GM19351 (cell line): ENCODE measurements around the gene CDH15.
"Not testable (repeated sequence)": the region's sequence is repeated elsewhere in the genome, so short reads cannot be mapped to it uniquely, and the experiment has no call there.

Source experiments
- ATAC-seq: cut with Tn5 transposase; IDR thresholded peaks from one replicate; pipeline ENCODE4 v1.9.1; 2021; ENCODE audit warnings: mild to moderate bottlenecking, moderate library complexity; ENCODE audit not compliant: unreplicated experiment

The CDH15 gene

DNA sequence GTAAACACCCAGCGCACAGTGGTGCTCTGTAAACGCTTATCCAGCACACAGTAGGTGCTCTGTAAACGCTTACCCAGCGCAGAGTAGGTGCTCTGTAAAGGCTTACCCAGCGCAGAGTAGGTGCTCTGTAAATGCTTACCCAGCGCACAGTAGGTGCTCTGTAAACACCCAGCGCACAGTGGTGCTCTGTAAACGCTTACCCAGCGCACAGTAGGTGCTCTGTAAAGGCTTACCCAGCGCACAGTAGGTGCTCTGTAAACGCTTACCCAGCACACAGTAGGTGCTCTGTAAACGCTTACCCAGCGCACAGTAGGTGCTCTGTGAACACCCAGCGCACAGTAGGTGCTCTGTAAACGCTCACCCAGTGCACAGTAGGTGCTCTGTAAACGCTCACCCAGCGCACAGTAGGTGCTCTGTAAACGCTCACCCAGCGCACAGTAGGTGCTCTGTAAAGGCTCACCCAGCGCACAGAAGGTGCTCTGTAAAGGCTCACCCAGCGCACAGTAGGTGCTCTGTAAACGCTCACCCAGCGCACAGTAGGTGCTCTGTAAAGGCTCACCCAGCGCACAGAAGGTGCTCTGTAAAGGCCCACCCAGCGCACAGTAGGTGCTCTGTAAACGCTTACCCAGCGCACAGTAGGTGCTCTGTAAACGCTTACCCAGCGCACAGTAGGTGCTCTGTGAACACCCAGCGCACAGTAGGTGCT is 14.5 kb downstream of the CDH15 start:
- not testable (repeated sequence) for ATAC-seq

DNA sequence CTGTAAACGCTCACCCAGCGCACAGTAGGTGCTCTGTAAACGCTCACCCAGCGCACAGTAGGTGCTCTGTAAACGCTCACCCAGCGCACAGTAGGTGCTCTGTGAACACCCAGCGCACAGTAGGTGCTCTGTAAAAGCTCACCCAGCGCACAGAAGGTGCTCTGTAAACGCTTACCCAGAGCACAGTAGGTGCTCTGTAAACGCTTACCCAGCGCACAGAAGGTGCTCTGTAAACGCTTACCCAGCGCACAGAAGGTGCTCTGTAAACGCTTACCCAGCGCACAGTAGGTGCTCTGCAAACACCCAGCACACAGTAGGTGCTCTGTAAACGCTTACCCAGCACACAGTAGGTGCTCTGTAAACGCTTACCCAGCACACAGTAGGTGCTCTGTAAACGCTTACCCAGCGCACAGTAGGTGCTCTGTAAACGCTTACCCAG is 15.1 kb downstream of the CDH15 start:
- ATAC-seq: not testable (repeated sequence)

DNA sequence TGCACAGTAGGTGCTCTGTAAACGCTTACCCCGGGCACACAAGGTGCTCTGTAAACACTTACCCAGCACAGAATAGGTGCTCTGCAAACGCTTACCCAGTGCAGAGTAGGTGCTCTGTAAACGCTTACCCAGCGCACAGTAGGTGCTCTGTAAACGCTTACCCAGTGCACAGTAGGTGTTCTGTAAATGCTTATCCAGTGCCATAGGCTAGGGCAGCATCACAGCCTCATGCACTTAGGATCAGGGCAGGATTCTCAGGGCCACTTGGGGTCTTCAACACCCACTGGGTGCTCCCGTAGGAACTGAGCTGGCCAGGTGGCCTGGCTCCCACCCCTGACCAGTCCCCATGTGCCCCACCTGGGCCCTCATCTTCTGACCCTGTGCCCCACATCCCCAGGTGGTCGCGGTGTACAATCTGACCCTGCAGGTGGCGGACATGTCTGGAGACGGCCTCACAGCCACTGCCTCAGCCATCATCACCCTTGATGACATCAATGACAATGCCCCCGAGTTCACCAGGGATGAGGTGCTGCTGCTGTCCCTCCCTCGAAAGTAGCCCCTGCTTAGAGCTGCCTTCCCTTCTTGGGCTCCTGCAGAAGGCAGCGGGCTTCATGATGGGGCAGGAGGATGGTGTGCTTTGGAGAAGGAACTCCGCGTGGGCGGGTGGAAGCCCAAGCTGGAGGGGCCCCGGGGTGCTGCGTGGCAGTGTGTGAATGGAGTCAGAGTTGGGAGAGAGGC is 15.7 kb downstream of the CDH15 start:
- no peak for ATAC-seq

DNA sequence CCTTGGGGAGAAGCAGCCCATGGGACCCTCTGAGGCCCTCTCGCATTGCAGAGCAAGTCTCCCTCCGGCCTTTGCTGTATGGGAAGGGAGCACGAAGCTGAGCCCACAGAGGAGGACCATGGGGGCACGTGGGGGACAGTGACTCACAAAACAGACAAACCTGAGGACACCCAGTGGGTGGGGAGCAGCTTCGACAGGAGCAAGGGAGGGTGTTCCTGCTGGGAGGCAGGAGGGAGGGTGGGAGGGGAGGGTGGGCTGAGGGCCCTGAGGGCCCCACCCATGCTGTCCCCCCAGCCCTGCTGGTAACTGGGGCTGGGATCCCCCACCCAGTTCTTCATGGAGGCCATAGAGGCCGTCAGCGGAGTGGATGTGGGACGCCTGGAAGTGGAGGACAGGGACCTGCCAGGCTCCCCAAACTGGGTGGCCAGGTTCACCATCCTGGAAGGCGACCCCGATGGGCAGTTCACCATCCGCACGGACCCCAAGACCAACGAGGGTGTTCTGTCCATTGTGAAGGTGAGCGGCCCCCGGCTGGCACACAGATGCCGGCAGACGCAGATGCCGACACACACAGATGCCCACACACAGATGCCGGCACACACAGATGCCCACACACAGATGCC is 16.3 kb downstream of the CDH15 start:
- no peak for ATAC-seq

DNA sequence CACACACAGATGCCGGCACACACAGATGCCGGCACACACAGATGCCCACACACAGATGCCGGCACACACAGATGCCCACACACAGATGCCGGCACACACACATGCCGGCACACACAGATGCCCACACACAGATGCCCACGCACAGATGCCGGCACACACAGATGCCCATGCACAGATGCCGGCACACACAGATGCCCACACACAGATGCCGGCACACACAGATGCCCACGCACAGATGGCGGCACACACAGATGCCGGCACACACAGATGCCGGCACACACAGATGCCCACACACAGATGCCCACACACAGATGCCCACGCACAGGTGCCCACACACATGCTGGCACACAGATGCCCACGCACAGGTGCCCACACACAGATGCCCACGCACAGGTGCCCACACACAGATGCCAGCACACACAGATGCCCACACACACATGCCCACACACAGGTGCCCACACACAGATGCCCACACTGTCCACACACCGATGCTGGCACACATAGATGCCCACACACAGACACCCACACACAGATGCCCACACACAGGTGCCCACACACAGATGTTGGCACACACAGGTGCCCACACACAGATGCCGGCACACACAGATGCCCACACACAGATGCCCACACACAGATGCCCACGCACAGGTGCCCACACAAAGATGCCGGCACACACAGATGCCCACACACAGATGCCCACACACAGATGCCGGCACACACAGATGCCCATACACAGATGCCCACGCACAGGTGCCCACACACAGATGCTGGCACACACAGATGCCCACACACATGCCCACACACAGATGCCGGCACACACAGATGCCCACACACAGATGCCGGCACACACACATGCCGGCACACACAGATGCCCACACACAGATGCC is 17.2 kb downstream of the CDH15 start:
- ATAC-seq: not testable (repeated sequence)

DNA sequence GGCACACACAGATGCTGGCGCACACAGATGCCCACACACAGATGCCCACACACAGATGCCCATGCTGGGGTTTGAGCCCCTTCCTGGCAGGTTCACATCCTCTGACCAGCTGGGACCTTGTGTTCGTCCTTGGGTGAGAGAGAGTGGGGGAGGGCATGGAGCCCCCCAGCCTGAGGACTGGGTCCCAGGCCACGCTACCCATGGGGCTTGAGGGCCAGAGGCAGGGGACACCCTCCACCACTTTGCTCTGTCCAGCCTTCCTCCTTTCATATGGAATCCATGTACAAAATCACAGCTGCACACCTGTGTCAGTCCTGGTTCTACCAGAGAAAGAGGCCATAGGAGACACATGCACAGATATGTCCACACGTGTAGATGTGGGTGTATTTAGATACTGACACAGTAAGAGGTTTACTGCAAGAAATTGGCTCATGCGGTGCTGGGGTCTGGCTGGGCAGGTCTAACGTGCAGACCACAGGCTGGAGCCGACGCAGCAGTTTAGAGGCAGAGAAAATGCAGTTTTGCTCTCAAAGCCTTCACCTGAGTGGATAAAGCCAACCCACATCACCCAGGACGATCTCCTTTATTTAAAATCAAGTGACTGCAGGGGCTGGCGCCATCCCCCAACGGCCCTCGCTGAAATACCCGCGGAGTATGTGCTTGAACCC is 17.9 kb downstream of the CDH15 start:
- no peak for ATAC-seq

DNA sequence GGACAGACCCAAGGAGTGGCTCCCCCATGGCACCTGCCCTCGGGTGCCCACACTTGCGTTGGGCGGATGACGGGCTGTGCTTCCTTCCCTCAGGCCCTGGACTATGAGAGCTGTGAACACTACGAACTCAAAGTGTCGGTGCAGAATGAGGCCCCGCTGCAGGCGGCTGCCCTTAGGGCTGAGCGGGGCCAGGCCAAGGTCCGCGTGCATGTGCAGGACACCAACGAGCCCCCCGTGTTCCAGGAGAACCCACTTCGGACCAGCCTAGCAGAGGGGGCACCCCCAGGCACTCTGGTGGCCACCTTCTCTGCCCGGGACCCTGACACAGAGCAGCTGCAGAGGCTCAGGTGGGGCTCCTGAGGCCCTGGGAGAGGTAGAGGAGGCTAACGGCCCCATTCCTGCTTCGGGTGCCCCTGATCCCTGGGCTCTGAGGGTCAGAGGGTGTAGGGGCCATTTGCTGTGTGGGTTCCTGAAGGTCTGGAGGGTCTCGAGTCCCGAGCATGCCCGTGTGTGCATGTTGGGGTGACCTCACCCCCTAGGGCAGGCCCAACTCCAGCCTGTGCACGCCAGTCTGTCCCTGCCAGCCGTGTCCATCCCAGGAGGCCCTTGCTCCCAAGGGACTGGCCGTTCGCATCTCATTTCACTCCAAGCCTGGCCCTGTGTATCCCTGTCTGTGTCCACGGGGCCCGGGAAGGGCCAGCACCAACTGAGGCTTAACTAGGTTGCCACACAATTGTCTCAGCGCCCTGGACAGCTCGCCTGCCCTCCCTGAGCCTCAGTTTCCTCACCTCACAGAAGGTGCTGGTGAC is 18.8 kb downstream of the CDH15 start:
- no peak for ATAC-seq

DNA sequence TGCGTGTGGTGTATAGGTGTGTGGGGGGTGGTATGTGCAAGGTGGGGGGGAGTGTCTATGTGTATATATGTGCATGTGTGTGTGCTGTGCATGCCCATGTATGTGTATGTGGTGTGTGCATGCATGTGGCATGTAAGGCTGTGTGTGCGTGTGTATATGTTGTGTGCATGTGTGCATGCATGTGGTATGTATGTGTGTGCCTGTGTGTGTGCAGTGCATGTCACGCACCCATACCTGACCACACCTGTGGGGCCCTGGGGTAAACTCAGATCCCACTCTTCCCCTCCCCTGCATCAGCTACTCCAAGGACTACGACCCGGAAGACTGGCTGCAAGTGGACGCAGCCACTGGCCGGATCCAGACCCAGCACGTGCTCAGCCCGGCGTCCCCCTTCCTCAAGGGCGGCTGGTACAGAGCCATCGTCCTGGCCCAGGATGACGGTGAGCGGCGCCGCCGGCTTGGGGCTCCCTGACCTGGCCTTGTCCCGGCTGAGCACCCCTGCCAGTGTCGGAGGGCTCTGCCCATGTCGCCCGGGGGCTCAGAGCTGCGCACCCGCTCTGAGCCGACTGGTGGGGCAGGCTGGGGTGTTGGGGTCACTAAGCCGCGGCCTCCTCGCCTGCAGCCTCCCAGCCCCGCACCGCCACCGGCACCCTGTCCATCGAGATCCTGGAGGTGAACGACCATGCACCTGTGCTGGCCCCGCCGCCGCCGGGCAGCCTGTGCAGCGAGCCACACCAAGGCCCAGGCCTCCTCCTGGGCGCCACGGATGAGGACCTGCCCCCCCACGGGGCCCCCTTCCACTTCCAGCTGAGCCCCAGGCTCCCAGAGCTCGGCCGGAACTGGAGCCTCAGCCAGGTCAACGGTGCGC is 19.7 kb downstream of the CDH15 start:
- ATAC-seq: no peak

DNA sequence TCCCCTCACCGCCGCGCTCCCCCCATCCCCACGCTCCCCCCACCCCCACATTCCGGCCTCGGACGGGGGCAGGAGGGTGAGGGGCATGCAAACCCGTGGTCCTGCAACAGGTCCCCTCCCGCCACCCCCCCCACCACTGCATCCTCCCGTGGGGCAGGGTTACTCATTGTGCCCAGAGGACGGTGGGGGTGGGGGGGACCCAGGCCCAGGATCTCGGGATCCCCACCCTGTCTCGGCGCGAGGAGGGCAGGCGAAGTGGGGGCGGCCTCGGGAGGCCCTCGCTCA is 20.3 kb downstream of the CDH15 start:
- no peak for ATAC-seq

DNA sequence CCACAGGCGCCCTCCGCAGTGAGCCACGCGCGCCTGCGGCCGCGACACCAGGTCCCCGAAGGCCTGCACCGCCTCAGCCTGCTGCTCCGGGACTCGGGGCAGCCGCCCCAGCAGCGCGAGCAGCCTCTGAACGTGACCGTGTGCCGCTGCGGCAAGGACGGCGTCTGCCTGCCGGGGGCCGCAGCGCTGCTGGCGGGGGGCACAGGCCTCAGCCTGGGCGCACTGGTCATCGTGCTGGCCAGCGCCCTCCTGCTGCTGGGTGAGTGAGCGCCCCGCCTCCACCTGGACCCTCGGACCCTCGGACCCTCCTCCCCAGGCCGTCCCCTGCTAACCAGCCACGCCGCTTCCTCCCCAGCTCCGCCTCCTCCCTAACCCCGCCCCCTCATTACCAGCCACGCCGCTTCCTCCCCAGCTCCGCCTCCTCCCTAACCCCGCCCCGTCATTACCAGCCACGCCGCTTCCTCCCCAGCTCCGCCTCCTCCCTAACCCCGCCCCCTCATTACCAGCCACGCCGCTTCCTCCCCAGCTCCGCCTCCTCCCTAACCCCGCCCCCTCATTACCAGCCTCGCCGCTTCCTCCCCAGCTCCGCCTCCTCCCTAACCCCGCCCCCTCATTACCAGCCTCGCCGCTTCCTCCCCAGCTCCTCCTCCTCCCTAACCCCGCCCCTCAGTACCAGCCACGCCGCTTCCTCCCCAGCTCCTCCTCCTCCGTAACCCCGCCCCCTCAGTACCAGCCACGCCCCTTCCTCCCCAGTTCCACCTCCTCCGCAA is 20.8 kb downstream of the CDH15 start:
- not testable (repeated sequence) for ATAC-seq

DNA sequence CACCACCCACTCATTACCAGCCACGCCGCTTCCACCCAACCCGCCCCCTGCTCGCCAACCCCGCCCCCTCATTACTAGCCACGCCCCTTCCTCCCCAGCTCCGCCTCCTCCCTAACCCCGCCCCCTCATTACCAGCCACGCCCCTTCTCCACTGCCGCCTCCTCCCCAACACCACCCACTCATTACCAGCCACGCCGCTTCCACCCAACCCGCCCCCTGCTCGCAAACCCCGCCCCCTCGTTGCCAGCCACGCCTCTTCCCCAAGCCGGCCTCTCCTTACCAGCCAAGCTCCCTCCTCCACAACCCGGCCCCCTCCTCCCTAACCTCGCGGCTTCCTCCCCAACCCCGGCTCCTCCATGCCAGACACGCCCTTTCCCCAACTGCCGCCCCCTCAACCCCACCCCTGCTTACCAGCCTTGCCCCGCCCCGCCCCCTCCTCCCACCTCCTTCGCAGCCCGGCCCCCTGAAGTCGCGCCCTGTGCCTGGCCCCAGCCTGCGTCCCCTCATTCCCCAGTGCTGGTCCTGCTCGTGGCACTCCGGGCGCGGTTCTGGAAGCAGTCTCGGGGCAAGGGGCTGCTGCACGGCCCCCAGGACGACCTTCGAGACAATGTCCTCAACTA is 21.5 kb downstream of the CDH15 start:
- ATAC-seq: no peak

DNA sequence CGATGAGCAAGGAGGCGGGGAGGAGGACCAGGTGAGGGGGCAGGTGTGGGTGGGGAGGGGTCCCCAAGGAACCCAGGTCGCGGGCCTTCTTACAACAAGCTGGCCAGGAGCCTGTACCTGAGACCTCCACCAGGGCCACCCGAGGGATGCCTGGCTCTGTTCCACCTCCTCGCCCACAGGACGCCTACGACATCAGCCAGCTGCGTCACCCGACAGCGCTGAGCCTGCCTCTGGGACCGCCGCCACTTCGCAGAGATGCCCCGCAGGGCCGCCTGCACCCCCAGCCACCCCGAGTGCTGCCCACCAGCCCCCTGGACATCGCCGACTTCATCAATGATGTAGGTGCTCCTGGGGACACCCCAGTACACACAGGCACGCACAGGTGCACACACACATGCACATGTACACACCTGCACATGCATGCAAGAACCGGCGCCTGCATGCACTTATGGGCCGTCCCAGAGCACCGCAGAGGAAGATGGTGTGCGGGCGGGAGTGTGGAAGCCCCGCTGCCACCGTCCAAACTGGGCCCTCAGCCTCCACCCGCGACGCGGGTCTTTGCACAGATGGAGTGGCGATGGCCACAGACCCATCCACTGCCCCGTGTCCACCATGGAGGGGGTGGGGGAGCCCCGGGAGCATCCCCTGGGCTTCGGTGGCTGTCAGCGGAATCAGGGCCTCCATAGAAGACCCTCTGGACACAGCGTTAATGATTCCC is 22.2 kb downstream of the CDH15 start:
- ATAC-seq: no peak

DNA sequence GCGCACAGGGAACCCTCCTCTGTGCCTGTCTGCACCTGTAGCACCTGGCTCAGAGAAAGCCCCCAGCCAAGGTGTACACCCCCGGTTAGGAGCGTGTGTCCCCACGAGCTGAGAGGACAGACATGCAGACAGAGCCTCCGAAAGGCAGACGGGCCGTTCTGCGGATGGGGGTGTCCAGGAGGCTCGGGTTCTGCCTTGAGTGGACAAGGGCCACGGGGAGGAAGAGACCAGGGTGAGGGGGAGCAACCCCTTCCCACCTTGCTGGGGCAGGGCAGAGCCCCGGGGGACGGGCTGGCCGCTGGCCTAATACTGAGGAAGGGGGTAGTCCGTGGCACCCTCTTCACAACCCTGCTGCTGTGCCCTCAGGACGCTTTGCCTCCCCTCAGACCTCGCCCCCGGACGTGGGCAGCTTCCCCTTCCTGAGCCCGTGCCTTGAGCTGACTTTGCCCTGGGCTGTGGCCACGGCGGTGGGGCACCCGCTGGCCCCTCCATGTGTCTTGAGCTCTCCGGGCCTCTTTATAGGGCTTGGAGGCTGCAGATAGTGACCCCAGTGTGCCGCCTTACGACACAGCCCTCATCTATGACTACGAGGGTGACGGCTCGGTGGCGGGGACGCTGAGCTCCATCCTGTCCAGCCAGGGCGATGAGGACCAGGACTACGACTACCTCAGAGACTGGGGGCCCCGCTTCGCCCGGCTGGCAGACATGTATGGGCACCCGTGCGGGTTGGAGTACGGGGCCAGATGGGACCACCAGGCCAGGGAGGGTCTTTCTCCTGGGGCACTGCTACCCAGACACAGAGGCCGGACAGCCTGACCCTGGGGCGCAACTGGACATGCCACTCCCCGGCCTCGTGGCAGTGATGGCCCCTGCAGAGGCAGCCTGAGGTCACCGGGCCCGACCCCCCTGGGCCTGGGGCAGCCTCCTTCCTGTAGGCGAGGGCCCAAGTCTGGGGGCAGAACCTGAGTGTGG is 23.1 kb downstream of the CDH15 start:
- ATAC-seq: no peak

DNA sequence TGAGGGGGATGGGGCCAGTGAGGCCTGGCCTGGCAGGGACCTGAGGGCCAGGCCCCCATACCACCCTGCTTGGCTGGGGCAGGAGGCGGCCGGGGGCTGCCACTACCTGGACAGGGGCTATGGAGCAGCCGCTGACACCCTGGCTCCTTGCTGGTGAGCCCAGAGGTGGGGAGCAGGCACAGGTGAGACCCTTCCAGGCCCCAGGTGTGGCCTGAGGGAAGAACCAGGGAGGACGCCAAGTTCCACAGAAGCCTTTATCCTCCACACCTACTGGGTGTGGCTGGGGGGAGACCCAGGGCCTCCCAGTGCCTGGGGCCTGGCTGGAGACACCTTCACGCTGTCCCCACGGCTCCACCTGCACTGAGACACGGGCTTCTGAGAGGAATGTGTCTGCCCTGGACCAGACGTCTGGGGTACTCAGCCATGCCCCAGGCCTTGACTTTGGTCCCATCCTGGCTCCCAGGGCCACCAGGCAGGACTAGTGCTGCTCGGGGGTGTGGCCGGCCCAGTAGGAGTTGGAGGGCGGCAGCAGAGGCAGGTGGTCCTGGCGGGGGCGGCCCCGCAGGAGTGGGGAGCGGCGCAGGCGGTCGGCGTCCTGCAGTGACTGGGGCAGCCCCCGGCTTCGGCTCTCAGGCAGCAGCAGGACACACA is 24.1 kb downstream of the CDH15 start:
- ATAC-seq: no peak

DNA sequence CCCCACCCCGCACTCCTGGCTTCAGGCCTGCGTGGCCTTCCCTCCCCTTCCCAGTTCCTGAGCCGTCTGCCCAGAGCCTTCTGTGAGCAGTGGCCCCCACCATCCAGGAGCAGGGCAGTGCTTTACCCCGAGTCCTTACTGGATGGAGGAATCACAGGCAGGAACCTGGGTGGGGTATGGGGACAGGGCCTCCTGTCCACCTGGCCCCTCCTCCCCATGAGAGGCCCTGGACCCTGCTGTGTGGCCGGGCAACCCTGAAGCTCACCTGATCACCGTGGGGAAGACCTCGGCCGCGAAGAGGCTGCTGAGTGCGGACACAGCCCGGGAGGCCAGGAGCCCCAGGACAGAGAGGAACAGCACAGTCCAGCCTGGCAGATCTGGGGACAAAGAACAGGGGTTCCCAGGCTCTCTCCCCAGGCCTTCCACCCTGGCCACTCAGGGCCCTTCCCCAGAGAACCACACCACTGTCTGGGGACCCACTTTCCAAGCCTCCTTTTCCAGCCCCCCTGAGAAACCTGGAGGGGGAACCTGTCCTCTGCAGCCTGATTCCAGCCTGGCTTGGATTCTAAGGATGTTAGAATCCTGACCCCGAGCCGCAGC is 25.6 kb downstream of the CDH15 start:
- ATAC-seq: no peak
